GM12878 (cell line): ENCODE data around the gene KAZN. TPM values are rescaled to one million over a fixed set of nuclear protein-coding genes. Genes with fewer than 3 reads are reported as not detected.

ENCODE experiments used
- ATAC-seq: fragments of 200-7000 bp; cut with Tn5 transposase; 3 replicates; pipeline ENCODE4 v1.9.1; 2020; ENCODE audit warnings: mild to moderate bottlenecking, moderate library complexity
- BruUV-seq: library from RNA; stranded (reverse); fragments of 400-500 nt; replicated peaks from 2 replicates; lab custom pipeline; 2021; lab: Mats Ljungman, UMichigan
- CTCF ChIA-PET: fragments of 300-600 bp; sonication (Branson Sonifier 250); formaldehyde crosslinking; extraction: SDS; loops from one replicate; lab custom pipeline; 2021; ENCODE audit warnings: inconsistent platforms; lab: Yijun Ruan, JAX
- POLR2A ChIA-PET: fragments of 350-600 bp; formaldehyde crosslinking; extraction: SDS; loops from one replicate; lab custom pipeline; 2021; ENCODE audit warnings: inconsistent platforms; lab: Charles Lee
- RAD21 ChIA-PET: fragments of 300-600 bp; sonication (Branson Sonifier 250); formaldehyde crosslinking; loops from one replicate; lab custom pipeline; 2023; ENCODE audit warnings: antibody characterized with exemption; ENCODE audit not compliant: unreplicated experiment; lab: Charles Lee
- SMC1A ChIA-PET: fragments of 300-600 bp; sonication (Branson Sonifier 250); formaldehyde crosslinking; loops from one replicate; lab custom pipeline; 2023; ENCODE audit not compliant: unreplicated experiment, uncharacterized antibody; lab: Charles Lee
- DNase-seq: peaks from one replicate; pipeline ENCODE4 v3.0.0-alpha.2; 2011; ENCODE audit warnings: low read depth, low spot score
- FAIRE-seq: peaks from 3 replicates; lab custom pipeline; 2011; peaks lifted over from hg19 to GRCh38; lab: Jason Lieb, UNC
- H2AFZ ChIP-seq: 2 replicates; pipeline ENCODE4 v1.6.0; 2011; ENCODE audit warnings: low read depth, low read length, control low read depth; ENCODE audit not compliant: control insufficient read depth
- H3K27ac ChIP-seq: 2 replicates; pipeline ENCODE4 v1.5.1; 2011; ENCODE audit warnings: control low read depth; ENCODE audit not compliant: control insufficient read depth, insufficient read depth
- H3K27me3 ChIP-seq, 2 experiments: replicated peaks in 1 of 2; 2 replicates each; pipeline versions ENCODE4 v1.6.0 to v1.6.1; 2011; ENCODE audit warnings: low read length in 1 of 2; ENCODE audit not compliant: control insufficient read depth in 2 of 2, insufficient read depth in 2 of 2
- H3K36me3 ChIP-seq, 2 experiments: 2 replicates each; pipeline ENCODE4 v1.5.1; 2011; ENCODE audit warnings: low read length in 1 of 2; ENCODE audit not compliant: control insufficient read depth in 2 of 2, insufficient read depth in 2 of 2
- H3K4me1 ChIP-seq: 2 replicates; pipeline ENCODE4 v1.6.1; 2011; ENCODE audit warnings: mild to moderate bottlenecking, low read length, moderate library complexity, mixed read lengths; ENCODE audit not compliant: control insufficient read depth, insufficient read depth
- H3K4me2 ChIP-seq: 2 replicates; pipeline ENCODE4 v1.6.0; 2011; ENCODE audit warnings: control low read depth; ENCODE audit not compliant: control insufficient read depth, insufficient read depth
- H3K4me3 ChIP-seq: fragments of 200-600 bp; sonication (generic); 2 replicates; pipeline ENCODE4 v1.5.1; 2016
- H3K79me2 ChIP-seq: 2 replicates; pipeline ENCODE4 v1.6.0; 2011; ENCODE audit warnings: low read length; ENCODE audit not compliant: control insufficient read depth, insufficient read depth
- H3K9ac ChIP-seq: 2 replicates; pipeline ENCODE4 v1.8.0; 2011; ENCODE audit warnings: low read length, control low read depth, mixed read lengths; ENCODE audit not compliant: control insufficient read depth, insufficient read depth
- H3K9me3 ChIP-seq: replicated peaks from 3 replicates; pipeline ENCODE4 v1.5.1; 2011; ENCODE audit warnings: mild to moderate bottlenecking, low read length; ENCODE audit not compliant: control insufficient read depth, insufficient read depth
- H4K20me1 ChIP-seq: 2 replicates; pipeline ENCODE4 v1.6.0; 2011; ENCODE audit not compliant: control insufficient read depth, insufficient read depth
- ATF7 ChIP-seq: fragments of 450-650 bp; IDR thresholded peaks from 2 replicates; pipeline ENCODE4 v1.6.1; 2016; ENCODE audit warnings: low read depth, mild to moderate bottlenecking
- E4F1 ChIP-seq: fragments of 450-650 bp; IDR thresholded peaks from 2 replicates; pipeline ENCODE4 v1.6.1; 2018; ENCODE audit warnings: borderline replicate concordance, mild to moderate bottlenecking; ENCODE audit not compliant: partially characterized antibody
- ELK1 ChIP-seq: IDR thresholded peaks from 2 replicates; pipeline ENCODE4 v1.6.1; 2012; ENCODE audit warnings: low read depth, low read length, improper control_type of control experiment
- FOXK2 ChIP-seq: fragments of 450-650 bp; IDR thresholded peaks from 2 replicates; pipeline ENCODE4 v1.6.1; 2017; ENCODE audit warnings: mild to moderate bottlenecking, moderate library complexity
- PAX8 ChIP-seq: fragments of 450-650 bp; IDR thresholded peaks from 2 replicates; pipeline ENCODE4 v1.6.1; 2017; ENCODE audit warnings: mild to moderate bottlenecking, moderate library complexity
- SREBF1 ChIP-seq: IDR thresholded peaks from 2 replicates; pipeline ENCODE4 v1.6.1; 2012; ENCODE audit warnings: mild to moderate bottlenecking, low read length
- ZZZ3 ChIP-seq: IDR thresholded peaks from 2 replicates; pipeline ENCODE4 v1.6.1; 2011; ENCODE audit warnings: low read depth; ENCODE audit not compliant: control insufficient read depth, insufficient read length
- WGBS: methylation state at CpG from one replicate; pipeline ENCODE4 v1.1.6; 2016; ENCODE audit warnings: low lambda C conversion rate; ENCODE audit not compliant: insufficient replicate concordance, insufficient coverage; ENCODE audit errors: missing lambda C conversion rate; 5-methylcytosine and 5-hydroxymethylcytosine counted together
- in situ Hi-C: fragments of 300-500 bp; cut with MboI; formaldehyde crosslinking; loops from 9 replicates; pipeline ENCODE4 v1.14.3; 2018; ENCODE audit warnings: mixed read lengths
- intact Hi-C: fragments of 100-400 bp; cut with micrococcal nuclease; formaldehyde crosslinking; loops from one replicate; pipeline ENCODE4 v1.14.2; 2022; ENCODE audit not compliant: unreplicated experiment
- polyA plus RNA-seq, 11 experiments: library from polyadenylated mRNA; depleted of rRNA in 4 of 11; unstranded in 6 of 11; stranded (reverse) in 5 of 11; fragments of >200 nt; fragmentation: Nextera tagmentation in 4 of 11; fragmentation: Illumina TruSeq in 1 of 11; extraction: Ambion mirVana in 4 of 11; extraction: Trizol in 1 of 11; gene quantifications; 1 replicate in 1 of 11; 2 replicates in 10 of 11; pipeline versions ENCODE4 v1.2.1 to v1.2.3, GENCODE V29; 2011 to 2016; ENCODE audit warnings: inconsistent platforms in 2 of 11, missing spikeins in 2 of 11, low read depth in 1 of 11
- total RNA-seq, 4 experiments: library from RNA; depleted of rRNA in 3 of 4; stranded (reverse); fragments of >200 nt in 3 of 4; fragmentation: Illumina TruSeq in 1 of 4; extraction: Trizol in 1 of 4; gene quantifications; 2 replicates each; pipeline versions ENCODE4 v1.2.1 to v1.2.3, GENCODE V29; 2013 to 2021

KAZN gene
- total and polyA plus RNA-seq, 10 of the 15 experiments (the other 5 are each of a cell fraction or from before 2014, with no cell fraction given): 0.72 to 4.0 (median 1.2) TPM

DNA sequence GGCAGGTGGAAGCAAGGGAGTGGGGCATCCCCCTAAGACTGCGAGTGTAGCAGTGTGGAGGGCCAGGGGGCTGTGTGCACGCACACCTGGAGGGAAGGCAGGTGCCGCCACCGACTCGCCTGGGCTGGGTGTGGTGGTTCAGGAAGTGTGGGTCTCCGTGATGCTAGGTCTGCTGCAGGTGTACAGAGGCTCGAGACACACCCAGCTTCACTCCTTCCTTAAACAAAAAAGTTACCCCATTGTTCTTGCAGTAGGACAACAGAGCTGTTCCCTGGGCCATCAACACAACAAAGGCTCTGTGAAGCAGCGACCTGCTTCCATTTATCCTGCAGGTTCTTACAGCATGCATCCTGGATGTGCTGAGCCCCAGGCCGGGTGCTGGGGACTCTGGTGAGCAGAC, 454.7 kb downstream of the KAZN start:
- ATAC-seq (no peak), DNase-seq (no peak), FAIRE-seq (no peak)
- ChIA-PET SMC1A (no interaction called here), POLR2A (no interaction called here), CTCF (interaction anchor here (1.5 kb wide), 1 partner anchor 9 kb away, joined by 4 read pairs; no protein-coding TSS in a partner anchor)
- H3K79me2 ChIP-seq: no peaks in the 10 kb centered on the region
- H3K27ac ChIP-seq: no peak overlapping the region
- in situ Hi-C loops: no loop called here
- no TSS peak for BruUV-seq
- H2AFZ ChIP-seq: no peak overlapping the region
- H3K4me2 ChIP-seq: no peak overlapping the region
- no peaks in the 10 kb centered on the region; a peak in 1 of 4 replicates for H3K36me3 ChIP-seq
- no peaks in the 10 kb centered on the region for H4K20me1 ChIP-seq
- no peaks in the 10 kb centered on the region; the same call in 2 of the 3 replicates for H3K9me3 ChIP-seq
- 22% methylated on average over 9 of the region's 9 CpGs for WGBS
- H3K27me3 ChIP-seq: no peaks in the 10 kb centered on the region
- no peaks in the 10 kb centered on the region for H3K4me1 ChIP-seq
- H3K9ac ChIP-seq: no peak overlapping the region
- TF ChIP-seq SREBF1 (no peak), PAX8 (no peak), E4F1 (no peak), ZZZ3 (no peak), ATF7 (no peak), FOXK2 (no peak), ELK1 (no peak)
- TF ChIP-seq, all 136 proteins: peak for 0
- intact Hi-C loops: no loop called here
- no peak overlapping the region for H3K4me3 ChIP-seq
- RAD21 ChIA-PET: no interaction called here
